ENCODE measurements around the gene ZBTB7A.
A peak's percentile ranks its signal among the peaks of the same experiment; 100 is the strongest.

Gene ZBTB7A

DNA sequence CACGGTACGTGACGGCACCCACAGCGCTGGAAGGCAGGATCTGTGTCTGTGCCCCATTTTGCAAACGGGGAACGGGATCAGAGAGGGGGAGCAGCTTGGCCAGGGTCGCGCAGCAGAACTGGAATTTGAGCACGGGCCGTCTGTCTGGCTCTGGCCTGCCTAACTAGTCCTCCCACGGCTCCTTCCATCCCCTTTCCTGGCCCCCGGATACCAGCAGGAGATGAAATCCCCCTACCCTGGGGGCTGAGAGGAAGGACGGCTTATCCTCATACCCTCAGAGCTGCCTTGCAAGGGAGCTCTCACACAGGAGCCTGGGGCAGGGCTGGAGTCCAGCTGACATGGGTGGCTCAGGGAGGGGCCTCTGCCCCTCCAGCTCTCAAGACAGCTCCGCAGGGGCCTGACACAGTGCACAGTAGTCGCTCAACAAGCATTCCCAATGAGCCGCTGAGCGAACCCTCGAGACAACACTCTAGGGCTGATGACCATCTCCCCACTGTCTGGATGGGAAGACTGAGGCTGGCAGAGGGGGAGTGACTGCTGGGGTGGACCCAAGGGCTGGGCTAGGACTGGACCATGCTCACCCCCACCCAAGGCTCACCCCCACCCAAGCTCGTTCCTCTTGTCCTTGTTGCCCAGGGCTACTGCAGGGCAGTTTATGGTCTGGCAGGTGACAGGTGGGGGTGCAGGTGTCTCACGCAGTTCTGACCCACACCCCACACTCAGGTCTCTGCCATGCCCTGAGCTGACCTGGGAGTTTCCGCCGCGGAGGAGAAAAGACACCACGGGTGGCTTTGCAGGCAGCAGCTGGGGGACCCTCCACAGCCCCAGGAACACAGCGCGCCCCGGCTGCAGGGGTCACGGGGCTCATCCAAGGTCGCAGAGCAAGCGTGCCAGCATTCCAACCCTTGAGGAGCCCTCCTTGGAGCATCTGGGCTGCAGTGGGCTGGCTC, 4.0 kb downstream of the ZBTB7A start:
- H3K4me1 ChIP-seq (ENCODE audit: control insufficient read depth, insufficient read depth, low read length) = peaks cover 45% of the 10 kb centered on the region
- H3K4me3 ChIP-seq (ENCODE audit: low read length) = peak overlapping the region; percentile 80

DNA sequence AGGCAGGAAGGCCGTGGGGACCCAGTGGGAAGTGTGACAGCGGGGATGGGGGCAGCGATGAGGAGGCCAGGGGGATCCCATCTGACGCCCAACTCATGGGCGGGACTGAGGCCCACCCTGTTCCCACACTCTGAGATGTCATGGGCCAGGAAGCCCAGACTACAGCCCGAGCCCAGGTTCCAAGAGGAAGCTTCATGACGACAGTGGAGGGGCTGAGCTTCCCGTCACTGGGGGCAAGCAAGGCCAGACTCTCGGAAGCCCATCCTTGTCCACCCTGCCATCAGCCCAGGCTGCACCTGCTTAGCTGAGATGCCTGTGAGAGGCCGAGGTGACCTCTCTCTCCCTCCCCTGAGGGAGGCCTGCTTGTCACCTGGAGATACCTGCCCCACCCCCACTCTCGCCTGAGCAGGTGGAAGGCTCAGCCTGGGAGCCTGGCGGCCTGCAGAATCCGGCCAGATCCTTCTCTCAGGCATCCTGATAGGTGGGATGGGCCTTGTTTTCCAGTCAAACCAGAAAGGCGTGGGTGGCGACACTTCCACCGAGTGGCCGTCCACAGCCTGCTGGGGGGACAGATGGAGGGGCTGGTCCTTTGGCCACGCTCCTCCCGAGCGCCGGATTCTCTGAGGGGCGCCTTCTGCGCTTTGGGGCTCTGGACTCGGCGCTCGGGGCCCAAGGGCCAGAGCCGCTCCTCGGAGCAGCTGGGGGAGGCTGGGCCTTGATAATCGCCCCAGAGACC, 4.8 kb downstream of the ZBTB7A start:
- peak overlapping the region; percentile 80 for H3K4me3 ChIP-seq (ENCODE audit: low read length)
- H3K4me1 ChIP-seq (ENCODE audit: control insufficient read depth, insufficient read depth, low read length) = peaks cover 45% of the 10 kb centered on the region
- peak overlapping the region; percentile 90 for H3K27ac ChIP-seq (ENCODE audit: low read depth, low read length)
- no peaks in the 10 kb centered on the region for H3K27me3 ChIP-seq (ENCODE audit: control insufficient read depth, insufficient read depth, low read length)
- H3K9ac ChIP-seq (ENCODE audit: low read length) = peak overlapping the region; percentile 38
- no peaks in the 10 kb centered on the region for H3K36me3 ChIP-seq (ENCODE audit: control insufficient read depth, insufficient read depth, low read length)

More for the DNA sequence above, 4.0 kb downstream of the ZBTB7A start:
- Histone ChIP-seq H3K36me3 (ENCODE audit: control insufficient read depth, insufficient read depth, low read length) (no peaks in the 10 kb centered on the region), H3K27me3 (ENCODE audit: control insufficient read depth, insufficient read depth, low read length) (no peaks in the 10 kb centered on the region), H3K9ac (ENCODE audit: low read length) (no peak overlapping the region), H3K27ac (ENCODE audit: low read depth, low read length) (peak overlapping the region; percentile 94)

DNA sequence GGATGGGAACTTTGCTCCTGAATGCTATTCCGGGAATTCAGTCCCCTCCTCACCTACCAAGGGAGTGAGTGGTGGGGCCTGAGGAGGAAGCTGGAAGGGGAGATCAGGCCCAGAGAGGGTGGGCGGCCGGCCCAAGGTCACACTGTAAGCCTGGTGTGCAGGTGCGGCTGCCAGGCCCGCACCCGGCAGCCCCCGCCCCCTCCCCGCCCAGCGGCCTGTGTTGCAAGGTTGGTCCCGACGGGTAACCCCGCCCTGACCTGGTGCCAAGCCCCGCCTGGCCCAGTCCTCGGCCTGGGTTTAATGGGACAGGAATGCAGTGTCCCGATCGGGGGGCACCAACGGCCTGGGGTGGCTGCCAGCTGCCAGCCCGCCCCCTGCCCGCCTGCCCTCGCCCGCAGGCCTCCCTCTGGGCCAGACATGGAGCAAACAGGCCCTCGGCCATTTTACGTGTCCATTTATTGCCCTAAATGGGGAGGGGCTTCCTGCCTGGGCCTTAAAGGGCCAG, 5.5 kb downstream of the ZBTB7A start:
- H3K9ac ChIP-seq (ENCODE audit: low read length) = peak overlapping the region; percentile 38
- H3K4me3 ChIP-seq (ENCODE audit: low read length) = peak overlapping the region; percentile 80
- no peaks in the 10 kb centered on the region for H3K27me3 ChIP-seq (ENCODE audit: control insufficient read depth, insufficient read depth, low read length)
- H3K27ac ChIP-seq (ENCODE audit: low read depth, low read length) = peak overlapping the region; percentile 90
- peaks cover 45% of the 10 kb centered on the region for H3K4me1 ChIP-seq (ENCODE audit: control insufficient read depth, insufficient read depth, low read length)
- H3K36me3 ChIP-seq (ENCODE audit: control insufficient read depth, insufficient read depth, low read length) = no peaks in the 10 kb centered on the region

DNA sequence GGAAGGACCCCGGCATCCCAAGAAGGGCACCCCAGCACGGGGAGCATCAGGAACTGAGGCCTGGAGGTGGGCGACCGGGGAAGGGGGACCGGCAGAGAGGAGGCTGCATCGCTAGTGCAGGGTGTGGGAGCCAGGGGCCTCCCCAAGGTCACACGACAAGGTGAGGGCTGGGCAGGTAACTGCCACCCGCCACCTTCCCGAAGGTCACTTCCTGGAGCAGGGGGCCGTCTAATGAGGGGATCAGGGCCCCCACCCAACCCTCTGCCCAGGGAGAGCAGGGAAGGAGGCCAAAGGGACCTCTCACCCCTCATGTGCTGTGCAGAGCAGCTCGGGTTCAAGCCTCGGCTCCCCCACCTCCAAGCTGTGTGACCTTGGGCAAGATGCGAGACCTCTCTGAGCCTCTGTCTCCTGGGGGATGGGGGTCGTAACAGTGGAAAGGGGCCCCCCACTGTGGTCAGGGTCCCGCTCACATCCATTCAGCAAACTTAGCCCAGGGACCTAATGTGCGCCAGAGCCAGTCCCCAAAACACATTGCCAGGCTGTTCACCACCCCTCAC, 6.0 kb downstream of the ZBTB7A start:
- Histone ChIP-seq H3K4me3 (ENCODE audit: low read length) (peak overlapping the region; percentile 40), H3K4me1 (ENCODE audit: control insufficient read depth, insufficient read depth, low read length) (peaks cover 45% of the 10 kb centered on the region), H3K27me3 (ENCODE audit: control insufficient read depth, insufficient read depth, low read length) (no peaks in the 10 kb centered on the region), H3K9ac (ENCODE audit: low read length) (peak overlapping the region; percentile 29), H3K27ac (ENCODE audit: low read depth, low read length) (peak overlapping the region; percentile 90), H3K36me3 (ENCODE audit: control insufficient read depth, insufficient read depth, low read length) (peaks cover 4% of the 10 kb centered on the region)

DNA sequence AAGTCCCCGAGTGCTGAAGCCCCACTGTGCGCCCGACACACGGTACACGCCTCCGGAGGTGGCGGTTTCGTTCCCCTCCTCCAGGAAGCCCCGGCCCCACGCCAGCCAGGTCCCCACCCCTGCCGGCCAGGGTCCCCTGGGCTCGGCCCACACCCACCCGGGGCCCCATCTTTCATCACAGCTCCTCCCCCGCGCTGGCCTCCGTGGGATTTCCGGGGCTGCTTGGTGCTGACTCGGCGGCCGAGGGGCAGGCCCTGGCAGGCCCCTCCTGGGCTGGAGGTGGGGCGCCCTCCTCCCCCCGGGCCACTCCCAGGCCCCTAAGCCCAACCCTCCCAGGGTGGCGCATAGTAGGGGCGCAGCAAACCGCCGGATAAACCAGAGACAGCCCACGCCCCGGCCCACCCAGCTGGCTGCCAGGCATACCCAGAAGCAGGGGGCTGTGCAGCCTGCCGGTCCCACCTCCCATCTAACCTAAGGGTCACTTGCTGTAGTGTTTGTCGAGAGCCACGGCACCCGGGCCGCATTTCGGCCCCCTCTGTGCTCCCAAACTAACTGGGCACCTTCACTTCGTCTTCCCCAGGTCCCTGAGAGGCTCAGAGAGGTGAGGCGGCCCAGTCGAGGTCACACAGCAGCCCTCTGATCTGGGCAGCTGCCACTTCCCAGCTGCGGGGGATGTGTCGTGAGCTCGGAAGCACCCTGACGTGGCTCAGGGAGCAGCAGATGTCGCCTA, 6.6 kb downstream of the ZBTB7A start:
- H3K4me3 ChIP-seq (ENCODE audit: low read length) = peak overlapping the region; percentile 45

DNA sequence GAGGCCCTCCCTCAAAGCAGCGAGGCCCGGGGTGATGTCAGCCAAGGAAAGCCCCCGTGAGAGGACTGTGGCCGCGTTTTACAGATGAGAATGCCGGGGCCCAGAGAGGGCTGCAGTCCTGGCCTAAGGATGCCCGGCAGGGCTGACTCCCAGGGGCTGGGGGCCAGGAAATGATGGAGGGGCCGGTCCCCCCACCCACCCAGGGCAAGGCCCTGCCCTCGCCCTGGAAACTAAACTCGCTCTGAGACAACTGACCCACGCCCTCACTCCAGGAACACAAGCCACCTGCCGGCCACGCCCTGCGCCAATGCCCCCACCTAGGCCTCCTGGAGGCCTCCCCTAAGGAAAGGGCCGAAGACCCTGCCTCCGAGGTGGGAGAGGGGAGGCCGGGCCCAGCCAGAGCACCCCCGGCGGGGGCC, 7.2 kb downstream of the ZBTB7A start:
- H3K27me3 ChIP-seq (ENCODE audit: control insufficient read depth, insufficient read depth, low read length) = no peaks in the 10 kb centered on the region
- H3K9ac ChIP-seq (ENCODE audit: low read length) = peak overlapping the region; percentile 30
- H3K4me1 ChIP-seq (ENCODE audit: control insufficient read depth, insufficient read depth, low read length) = peaks cover 45% of the 10 kb centered on the region
- peak overlapping the region; percentile 45 for H3K4me3 ChIP-seq (ENCODE audit: low read length)
- peaks cover 12% of the 10 kb centered on the region for H3K36me3 ChIP-seq (ENCODE audit: control insufficient read depth, insufficient read depth, low read length)
- H3K27ac ChIP-seq (ENCODE audit: low read depth, low read length) = peak overlapping the region; percentile 90

More for the DNA sequence above, 6.6 kb downstream of the ZBTB7A start:
- Histone ChIP-seq H3K9ac (ENCODE audit: low read length) (peak overlapping the region; percentile 29), H3K27me3 (ENCODE audit: control insufficient read depth, insufficient read depth, low read length) (no peaks in the 10 kb centered on the region), H3K4me1 (ENCODE audit: control insufficient read depth, insufficient read depth, low read length) (peaks cover 45% of the 10 kb centered on the region), H3K36me3 (ENCODE audit: control insufficient read depth, insufficient read depth, low read length) (peaks cover 6% of the 10 kb centered on the region), H3K27ac (ENCODE audit: low read depth, low read length) (peak overlapping the region; percentile 90)

DNA sequence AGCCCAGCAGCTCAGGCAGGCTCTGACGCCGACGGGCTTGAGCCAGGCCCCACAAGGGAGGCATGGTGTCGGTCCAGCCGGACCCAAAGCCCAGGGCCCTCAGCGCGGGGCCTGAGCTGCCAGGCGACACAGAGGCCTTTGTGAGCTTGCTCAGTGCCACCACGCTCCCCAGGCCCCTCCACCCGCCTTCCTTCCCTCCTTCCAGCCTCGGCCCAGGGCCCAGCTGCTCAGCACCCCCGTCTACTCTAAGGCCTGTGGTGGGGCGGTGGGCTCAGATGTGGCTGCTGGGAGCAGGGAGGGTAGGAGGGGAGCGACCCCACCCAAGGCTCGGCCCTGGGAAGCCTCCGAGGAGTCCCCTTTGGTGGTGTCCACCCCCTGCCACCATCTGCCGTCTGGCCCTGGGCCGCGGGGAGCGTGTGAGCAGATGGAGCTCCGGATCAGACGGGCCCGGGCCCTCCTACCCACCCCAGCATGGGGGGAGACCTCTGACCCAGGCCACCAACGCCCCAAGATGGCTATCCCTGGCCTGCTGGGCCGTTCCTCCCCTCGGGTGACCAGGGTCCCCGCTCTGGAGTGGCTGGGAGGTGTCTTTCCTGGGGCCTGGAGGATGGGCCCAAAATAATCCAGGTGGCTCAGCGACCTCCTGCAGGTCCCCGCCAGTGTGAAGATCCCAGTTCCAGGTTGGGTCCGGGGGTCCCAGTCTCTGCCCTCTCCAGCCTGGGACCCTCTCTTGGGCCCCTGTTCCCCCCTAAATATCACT, 7.8 kb downstream of the ZBTB7A start:
- peaks cover 45% of the 10 kb centered on the region for H3K4me1 ChIP-seq (ENCODE audit: control insufficient read depth, insufficient read depth, low read length)
- H3K36me3 ChIP-seq (ENCODE audit: control insufficient read depth, insufficient read depth, low read length) = peaks cover 15% of the 10 kb centered on the region
- H3K27ac ChIP-seq (ENCODE audit: low read depth, low read length) = peak overlapping the region; percentile 90
- H3K9ac ChIP-seq (ENCODE audit: low read length) = peak overlapping the region; percentile 59
- H3K27me3 ChIP-seq (ENCODE audit: control insufficient read depth, insufficient read depth, low read length) = no peaks in the 10 kb centered on the region
- H3K4me3 ChIP-seq (ENCODE audit: low read length) = peak overlapping the region; percentile 45

DNA sequence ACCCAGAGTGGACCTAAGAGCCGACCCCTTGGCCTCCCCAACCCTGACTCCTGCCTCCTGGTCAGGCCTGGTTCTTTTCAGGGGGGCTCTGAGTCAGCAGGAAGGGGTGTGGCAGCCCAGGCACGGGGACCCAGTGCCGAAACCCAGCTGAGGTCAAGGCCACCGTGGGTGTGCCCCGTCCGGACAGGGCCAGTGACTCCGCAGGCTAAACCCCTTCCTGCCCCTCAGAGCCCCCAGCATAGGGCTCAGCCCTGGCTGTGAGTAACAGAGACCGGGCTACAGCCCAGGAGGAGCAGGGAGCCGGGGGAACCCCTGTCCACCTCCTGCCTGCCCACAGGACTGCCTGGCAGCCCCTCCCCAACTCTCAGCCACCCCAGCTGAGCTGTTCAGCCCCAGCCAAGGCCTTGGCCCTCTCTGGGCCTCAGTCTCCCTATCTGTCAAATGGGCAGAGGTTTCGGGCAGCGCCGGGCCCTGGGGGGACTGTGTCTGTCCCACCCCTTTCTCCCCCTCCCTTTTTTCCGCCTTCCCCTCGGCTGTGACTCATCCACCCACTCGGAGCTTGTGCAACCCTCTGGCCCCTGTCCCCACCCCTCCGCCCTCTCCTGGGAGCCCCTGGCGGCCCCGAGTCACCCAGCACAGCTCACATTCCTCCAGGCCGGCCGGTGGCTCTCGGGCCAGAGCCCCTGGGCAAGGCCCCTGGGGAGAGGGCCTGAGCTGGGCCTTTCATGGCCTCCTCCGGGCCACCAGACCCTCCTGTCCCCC, 8.6 kb downstream of the ZBTB7A start:
- H3K9ac ChIP-seq (ENCODE audit: low read length) = peak overlapping the region; percentile 59
- no peaks in the 10 kb centered on the region for H3K27me3 ChIP-seq (ENCODE audit: control insufficient read depth, insufficient read depth, low read length)
- peaks cover 39% of the 10 kb centered on the region for H3K4me1 ChIP-seq (ENCODE audit: control insufficient read depth, insufficient read depth, low read length)
- peak overlapping the region; percentile 45 for H3K4me3 ChIP-seq (ENCODE audit: low read length)
- peaks cover 22% of the 10 kb centered on the region for H3K36me3 ChIP-seq (ENCODE audit: control insufficient read depth, insufficient read depth, low read length)
- H3K27ac ChIP-seq (ENCODE audit: low read depth, low read length) = peak overlapping the region; percentile 90

DNA sequence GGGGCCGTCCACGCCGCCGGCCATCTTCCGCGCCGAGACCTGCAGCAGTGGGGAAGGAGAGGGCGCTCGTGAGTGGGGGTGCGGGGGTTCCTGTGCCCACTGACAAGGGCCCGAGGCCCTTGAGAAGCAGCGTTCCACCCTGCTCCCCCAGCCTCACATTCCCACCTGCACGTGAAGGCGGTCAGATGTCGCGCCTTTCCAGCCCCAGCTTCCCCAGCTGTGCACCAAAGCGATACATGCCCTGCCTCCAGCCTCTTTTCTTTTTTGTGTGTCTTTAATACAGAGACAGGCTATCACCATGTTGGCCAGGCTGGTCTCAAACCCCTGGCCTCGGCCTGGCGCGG, 11.5 kb downstream of the ZBTB7A start:
- H3K9ac ChIP-seq (ENCODE audit: low read length) = no peak overlapping the region
- H3K27me3 ChIP-seq (ENCODE audit: control insufficient read depth, insufficient read depth, low read length) = no peaks in the 10 kb centered on the region
- peaks cover 35% of the 10 kb centered on the region for H3K36me3 ChIP-seq (ENCODE audit: control insufficient read depth, insufficient read depth, low read length)
- no peak overlapping the region for H3K27ac ChIP-seq (ENCODE audit: low read depth, low read length)
- peaks cover 17% of the 10 kb centered on the region for H3K4me1 ChIP-seq (ENCODE audit: control insufficient read depth, insufficient read depth, low read length)
- H3K4me3 ChIP-seq (ENCODE audit: low read length) = no peak overlapping the region

DNA sequence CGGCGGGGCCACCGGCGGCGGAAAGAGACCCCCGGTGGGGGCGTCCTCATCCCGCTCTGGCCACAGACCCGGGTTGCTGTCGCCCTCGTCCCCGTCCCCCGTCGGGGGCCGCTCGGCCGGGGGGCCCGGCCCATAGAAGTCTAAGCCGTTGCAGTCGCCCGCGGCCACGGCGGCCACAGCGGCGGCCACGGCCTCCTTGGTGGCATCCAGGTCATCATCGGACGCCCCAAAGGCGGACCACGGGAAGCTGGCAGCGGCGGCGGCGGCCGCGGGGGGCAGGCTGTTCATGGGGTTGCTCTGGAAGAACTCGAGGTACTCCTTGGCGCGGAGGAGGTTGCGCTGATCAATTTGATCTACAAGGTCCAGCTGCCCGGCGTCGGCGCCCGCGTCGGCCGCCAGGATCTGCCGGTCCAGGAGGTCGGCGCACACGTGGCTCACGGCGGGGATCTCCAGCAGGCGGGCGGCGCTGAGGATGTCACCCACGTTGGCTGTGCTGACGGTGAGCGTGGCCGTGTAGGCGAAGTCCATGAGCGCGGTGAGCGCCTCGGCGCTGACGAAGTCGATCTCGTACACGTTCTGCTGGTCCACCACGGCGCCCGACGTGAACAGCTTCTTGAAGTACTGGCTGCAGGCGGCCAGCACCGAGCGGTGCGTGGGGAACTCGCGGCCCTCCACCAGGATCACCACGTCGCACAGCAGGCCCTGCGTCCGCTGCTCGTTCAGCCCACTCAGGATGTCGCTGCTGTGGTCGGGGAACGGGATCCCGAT, 12.1 kb downstream of the ZBTB7A start:
- H3K36me3 ChIP-seq (ENCODE audit: control insufficient read depth, insufficient read depth, low read length) = peaks cover 38% of the 10 kb centered on the region
- H3K9ac ChIP-seq (ENCODE audit: low read length) = no peak overlapping the region
- H3K4me1 ChIP-seq (ENCODE audit: control insufficient read depth, insufficient read depth, low read length) = peaks cover 16% of the 10 kb centered on the region
- no peak overlapping the region for H3K4me3 ChIP-seq (ENCODE audit: low read length)
- no peak overlapping the region for H3K27ac ChIP-seq (ENCODE audit: low read depth, low read length)
- no peaks in the 10 kb centered on the region for H3K27me3 ChIP-seq (ENCODE audit: control insufficient read depth, insufficient read depth, low read length)
